AG09319 (cell line): ENCODE measurements around the gene GCHFR.

Experiments used
- DNase-seq: peaks from one replicate; pipeline ENCODE4 v3.0.0-alpha.2; 2010; ENCODE audit warnings: low read depth; ENCODE audit errors: extremely low read depth
- TF ChIP-seq, protein P1 (sequence below): IDR thresholded peaks from 2 replicates; pipeline ENCODE4 v1.5.1; 2011; ENCODE audit warnings: low read depth, mild to moderate bottlenecking, inconsistent platforms, low read length, moderate library complexity

The GCHFR gene

DNA sequence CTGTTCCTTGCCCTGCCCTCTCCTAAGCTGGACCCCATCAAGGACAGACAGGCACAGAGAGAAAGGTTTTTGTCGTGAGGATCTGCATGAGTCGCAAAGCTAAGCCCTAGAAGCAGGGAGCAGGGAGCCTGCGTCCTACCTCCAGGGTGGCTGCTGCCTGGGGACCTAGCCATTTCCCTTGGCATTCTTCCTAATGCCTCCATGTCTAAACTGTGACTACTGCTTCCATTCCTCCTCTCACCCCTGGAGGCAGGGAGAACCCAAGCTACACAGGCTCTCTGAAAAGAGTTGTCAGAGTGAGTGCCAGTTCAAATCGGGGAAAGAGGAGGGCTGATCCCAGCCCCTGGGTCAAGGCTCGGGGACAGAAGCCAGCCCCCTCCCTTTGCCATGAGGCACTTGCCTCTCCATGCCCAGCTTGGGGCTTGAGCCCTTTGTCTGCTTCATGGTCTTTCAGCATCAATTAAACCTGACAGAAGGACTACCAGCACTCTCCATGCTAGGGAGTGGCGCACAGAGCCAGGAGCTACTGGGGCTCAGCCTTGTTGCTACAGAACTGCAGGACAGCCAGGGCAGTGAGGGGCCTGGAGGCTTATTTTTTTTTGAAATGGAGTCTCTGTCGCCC lies 2.4 kb downstream of the GCHFR start:
- TF ChIP-seq, protein P1, sequence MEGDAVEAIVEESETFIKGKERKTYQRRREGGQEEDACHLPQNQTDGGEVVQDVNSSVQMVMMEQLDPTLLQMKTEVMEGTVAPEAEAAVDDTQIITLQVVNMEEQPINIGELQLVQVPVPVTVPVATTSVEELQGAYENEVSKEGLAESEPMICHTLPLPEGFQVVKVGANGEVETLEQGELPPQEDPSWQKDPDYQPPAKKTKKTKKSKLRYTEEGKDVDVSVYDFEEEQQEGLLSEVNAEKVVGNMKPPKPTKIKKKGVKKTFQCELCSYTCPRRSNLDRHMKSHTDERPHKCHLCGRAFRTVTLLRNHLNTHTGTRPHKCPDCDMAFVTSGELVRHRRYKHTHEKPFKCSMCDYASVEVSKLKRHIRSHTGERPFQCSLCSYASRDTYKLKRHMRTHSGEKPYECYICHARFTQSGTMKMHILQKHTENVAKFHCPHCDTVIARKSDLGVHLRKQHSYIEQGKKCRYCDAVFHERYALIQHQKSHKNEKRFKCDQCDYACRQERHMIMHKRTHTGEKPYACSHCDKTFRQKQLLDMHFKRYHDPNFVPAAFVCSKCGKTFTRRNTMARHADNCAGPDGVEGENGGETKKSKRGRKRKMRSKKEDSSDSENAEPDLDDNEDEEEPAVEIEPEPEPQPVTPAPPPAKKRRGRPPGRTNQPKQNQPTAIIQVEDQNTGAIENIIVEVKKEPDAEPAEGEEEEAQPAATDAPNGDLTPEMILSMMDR = no peak
- no peak for DNase-seq

DNA sequence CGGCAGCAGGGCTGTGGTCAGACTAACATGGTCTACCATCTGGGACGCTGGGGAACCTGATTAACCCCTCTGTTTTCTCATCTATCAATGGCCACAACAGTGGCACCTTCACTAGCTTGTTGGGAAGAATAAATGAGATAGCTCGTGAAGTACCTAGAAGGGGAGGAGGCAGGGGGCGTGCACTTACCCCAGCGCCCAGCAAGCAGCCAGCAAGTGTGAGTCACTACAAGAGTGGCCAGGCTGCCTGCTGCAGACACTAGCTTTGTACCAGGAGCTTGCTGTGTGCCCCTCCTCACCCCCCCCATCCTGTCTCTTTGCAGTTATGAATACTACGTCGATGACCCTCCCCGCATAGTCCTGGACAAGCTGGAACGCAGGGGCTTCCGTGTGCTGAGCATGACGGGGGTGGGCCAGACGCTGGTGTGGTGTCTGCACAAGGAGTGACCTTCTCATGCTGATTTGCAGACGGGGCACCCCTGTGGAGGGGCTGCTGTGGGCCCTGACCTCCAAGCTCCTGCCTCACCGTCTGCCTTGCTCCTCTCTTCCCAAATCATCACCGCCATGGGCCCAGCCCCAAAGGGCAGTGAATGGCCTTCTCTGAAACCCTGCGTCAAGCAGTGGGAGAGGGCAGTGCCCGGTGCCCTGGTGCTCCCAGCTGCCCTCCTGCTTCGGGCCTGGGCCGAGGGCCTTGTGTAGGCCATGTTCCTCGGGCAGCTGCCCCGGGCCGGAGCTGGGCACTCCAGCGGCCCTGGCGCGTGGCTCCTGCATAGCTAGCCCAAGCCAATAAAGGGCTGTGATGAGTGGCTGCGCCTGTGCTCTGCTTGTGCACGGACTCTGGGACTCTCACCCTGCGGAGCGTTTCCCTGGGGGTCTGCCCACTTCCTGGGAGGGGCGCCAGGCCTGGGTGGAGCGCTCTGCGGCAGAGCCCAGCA lies 3.3 kb downstream of the GCHFR start:
- DNase-seq = no peak
- TF ChIP-seq, protein P1 = no peak

DNA sequence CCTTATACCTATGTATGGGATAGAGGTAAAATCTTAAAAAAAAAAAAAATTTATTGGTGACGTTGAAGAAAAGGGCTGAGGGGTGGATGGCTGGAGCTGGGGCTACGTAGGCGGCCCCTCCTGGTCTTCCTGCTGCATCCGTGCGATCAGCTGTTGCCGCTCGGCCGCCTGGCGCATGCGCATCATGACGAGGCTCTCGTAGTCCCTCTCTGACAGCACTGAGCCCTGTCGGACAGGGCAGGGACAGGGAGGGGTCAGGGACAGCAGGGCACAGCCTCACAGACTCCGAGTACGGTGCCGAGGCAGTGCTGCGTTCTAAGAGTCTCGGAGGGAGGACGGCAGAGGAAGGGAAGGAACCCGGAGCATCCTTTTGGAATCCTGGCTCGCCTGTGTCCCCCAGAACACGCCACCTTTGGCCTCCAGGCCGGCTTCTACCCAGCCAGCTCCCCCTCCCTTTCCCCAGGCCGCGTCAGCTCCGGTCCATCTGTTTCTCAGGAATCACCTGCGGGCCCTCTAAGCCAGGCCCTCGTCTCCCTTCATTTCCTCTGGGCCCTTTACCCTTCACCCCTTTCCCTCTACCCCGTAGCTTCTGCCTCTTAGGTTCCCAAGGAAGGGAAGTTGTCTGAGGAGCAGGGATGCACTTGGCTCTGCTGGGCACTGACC lies 4.1 kb downstream of the GCHFR start:
- DNase-seq = no peak
- TF ChIP-seq, protein P1 = no peak

DNA sequence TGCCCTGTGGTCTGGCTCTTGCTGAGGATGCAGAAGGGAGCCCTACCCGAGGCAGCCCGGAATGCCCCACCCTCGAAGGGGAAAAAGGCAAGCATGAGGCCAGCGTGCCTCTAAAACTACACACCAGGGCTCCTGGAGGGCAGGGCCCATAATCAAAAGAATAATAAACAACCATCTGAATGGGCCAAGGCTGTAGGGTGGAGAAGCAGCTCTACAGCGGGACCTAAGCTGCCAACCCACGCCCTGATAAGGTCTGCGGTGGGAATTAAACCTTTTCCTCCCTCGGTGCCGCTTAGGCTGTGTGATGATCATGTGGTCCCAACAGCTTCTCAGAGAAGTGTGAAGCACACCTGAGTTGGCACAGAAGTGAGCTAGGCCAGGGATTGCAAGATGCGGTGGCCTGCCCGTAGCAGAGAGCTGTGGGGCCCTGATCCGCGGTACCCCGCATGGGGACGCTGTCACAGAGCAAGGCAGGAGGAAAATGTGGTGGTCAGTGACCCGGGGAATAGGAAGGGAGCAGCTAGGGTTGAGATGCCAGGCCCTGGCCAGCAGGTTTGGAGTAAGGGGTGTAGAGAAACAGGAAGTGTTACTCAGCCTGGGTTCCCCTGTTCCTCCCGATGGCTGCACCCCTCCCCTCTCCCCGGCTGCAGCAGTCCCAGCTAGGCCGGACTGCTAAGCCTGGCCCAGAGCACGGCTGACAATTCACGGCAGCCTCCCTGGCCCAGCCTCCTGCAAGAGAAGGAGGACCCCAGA lies 4.8 kb downstream of the GCHFR start:
- no peak for DNase-seq
- TF ChIP-seq, protein P1 = no peak

DNA sequence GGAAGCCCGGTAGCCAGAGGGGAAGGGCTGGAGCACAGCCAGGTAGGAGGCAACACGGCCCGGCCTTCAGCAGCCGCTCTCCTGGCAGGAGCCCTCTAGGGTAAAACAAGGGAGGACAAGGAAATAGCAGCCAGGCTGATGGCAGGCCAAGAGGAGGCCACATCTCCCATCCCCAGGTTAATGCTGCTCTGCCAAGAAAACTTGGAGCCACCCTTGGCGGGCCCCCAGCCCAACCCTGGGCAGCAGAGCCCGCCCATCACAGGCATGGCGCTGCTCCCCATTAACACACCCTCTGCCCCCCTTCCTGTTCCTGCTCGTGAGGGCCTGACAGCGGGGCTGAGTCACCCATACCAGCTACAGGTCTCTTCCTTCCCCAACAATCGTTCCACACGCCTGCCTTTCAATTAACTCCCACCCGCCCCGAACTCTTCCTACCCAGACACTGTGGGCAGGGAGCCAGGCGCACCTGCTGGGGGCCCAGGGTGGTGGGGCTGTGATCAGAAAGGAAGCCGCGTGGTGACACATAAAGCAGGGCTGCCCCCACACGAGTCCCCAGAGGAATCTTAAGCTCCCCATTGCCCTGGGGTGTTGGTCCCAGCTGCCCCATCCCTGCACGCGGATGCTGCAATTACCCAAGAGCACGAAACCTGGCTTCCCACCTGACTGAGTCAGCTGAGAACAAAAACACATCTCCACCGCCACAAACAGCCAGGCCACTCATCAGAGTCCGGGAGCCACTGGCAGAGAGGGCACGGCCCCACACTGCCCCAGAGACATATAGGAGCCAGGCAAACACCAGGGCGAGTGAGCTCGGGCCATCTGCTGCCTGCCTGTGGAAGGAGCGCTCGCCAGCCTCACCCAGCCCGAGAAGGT lies 5.6 kb downstream of the GCHFR start, which contains the start of gene C15orf62:
C15orf62 (plus strand) TSS at position 707 of the 873 bp plus-strand sequence. CDS start 516 bp downstream, outside the sequence.
- DNase-seq = no peak

More for the DNA sequence above, 5.6 kb downstream of the GCHFR start, which contains the start of gene C15orf62:
- TF ChIP-seq, protein P1 = no peak
